GM04504 (cell line): ENCODE results near the gene NDUFS8.

ENCODE experiments used
- DNase-seq: peaks from one replicate; pipeline ENCODE4 v3.0.0-alpha.2; 2012; ENCODE audit warnings: low read depth

Gene NDUFS8

DNA sequence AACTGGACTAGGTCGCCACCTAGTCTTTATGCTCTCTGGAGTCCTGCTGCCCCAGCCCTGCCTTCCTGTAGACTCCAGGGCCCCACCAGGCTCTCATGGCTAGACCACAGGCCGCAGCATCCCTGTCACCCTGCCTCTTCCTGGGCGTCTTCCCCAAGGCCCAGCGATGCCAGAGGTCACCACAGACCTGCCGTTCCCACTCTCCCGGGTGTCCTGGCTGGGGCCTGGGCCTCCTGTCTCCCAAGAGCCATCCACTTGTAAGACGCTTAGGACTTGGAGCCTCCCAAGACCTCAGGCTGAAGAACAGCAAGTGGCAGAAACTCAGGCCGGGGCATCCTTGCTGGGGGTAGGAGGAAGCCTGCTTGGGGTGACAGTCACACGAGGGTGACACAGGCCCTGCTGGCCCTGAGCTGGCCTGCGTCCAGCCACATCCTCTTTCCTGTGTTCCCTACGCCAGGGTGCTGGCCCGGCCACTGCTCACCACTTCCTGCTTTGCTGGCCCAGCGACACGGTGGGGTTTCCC lies 6.3 kb downstream of the NDUFS8 start:
- no peak for DNase-seq

DNA sequence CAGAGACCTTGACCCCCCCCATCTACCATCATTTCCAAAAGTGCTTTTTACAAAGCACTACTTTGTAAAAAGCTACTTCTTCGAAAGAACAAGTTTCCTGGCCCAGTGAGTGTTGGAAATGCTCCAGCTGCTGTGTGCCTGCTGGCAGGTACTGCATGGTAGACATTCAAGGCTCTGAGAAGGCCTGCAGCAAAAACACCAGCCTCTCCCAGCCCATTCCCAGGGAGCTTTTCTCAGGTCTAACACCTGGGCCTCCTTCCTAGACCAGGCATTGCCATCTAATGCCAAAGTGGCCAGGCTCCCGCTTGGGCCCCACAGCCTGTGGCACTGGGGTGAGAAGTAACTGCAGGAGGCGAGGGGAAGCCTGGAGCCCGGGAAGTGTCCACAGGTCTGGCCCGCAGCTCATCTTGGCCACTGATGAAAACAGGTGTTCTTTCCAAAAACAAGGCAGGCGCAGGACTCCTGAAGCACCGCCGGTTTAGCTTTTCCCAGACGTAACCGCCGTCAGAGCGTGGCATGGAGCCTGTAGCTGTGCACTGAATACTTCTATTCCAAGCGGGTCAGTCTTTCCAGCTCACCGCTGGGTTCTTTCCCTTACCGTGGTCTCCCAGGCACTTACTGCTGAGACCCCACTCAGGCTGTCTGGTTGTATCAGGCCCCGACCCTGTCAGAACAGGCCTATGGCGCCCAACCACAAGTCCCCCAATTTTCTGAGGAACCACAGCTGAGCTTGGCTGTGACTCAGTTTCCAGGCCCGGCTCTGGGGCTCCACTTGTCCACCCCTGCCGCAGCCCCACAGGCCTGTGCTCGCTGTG lies 7.1 kb downstream of the NDUFS8 start:
- no peak for DNase-seq

DNA sequence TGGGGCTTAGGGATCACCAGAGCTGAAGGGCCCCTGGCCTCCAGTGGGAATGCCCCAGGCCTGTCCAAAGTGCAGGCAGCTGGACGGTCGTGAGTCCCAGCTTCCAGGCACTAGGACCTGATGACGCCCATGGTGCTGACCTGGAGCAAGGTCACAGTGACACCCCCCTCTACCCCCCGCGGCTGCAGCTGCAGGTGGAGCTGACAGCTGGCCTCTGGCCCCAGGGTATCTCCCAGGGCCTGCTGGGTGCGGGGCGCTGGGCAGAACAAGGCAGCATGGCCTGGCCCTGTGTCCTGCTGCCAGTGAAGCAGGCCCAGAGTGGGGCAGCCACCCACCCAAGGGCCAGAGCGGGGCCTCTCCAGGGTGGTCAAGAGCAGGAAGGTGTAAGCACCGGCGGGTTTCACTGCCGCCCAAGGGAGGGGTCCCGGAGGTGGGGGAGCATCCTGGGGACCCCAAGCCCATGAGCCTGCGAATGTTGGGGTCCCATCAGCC lies 7.8 kb downstream of the NDUFS8 start:
- DNase-seq, result no peak

DNA sequence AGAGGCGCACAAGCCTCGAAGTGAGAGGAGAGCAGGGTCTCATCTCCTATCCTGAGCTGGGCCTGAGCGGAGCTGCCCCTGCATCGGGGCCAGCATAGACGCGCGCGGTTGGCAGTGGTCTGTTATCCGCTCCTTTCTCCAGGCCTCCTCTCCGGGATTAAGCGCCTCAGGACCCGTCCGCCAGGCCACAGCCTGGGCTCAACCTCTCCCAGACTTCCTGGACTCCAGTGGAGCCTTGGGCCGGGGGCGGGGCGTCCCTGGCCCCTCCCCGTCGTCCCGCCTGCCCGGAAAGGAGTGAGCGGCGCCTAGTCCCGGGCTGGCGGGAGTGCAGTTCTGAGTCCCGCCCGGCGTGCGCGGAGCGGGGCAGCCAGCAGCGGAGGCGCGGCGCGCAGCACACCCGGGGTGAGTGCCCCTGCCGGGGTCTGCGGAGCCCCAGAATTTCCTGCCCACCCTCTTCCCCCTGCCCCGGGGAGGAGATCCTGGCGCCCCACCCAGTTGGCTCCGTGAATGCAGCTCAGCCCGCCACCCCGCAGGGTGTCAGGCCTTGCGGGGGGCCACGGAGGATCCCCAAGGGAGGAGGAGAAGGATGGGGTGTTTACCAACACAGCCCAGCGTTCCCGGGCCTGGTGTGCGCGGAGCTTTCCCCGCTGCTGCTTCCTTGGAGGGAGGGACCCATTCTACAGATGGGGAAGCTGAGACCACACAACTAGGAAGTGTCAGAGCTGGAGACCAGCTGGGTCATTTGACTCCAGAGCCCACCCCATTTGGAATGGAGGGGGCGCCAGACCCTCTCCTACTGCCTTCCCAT lies 8.4 kb downstream of the NDUFS8 start, which contains the start of gene TCIRG1:
Gene TCIRG1 (plus strand): TSS at position 308 of the 808 bp plus-strand sequence. CDS start 2,247 bp downstream, outside the sequence.
- peak; percentile 71 for DNase-seq

DNA sequence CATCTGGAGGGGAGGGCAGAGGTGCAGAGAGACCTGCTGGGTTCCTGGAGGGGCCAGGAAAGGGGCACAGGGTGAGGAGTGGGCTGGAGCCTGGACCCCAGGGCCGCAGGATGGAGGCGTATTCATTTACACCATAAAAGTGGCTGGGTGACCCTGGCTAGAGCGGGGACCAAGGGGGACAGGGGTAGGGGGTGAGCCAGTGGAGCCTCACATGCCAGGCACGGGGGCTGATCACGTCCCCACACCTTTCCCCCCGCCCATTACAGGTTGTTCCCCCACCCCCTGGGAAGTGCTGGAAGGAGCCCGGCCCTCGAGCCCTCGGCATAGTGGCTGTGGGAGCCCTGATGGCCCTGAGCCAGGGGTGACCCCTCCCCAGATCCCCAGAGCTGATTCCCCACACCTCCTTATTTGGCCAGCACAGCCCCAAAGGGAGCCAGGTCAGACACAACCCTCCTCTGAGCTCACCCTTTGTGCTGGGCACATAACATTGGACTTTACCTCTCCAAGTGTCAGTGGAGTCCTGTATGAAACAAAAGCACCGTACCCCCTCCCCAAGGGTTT lies 9.1 kb downstream of the NDUFS8 start:
- no peak for DNase-seq

DNA sequence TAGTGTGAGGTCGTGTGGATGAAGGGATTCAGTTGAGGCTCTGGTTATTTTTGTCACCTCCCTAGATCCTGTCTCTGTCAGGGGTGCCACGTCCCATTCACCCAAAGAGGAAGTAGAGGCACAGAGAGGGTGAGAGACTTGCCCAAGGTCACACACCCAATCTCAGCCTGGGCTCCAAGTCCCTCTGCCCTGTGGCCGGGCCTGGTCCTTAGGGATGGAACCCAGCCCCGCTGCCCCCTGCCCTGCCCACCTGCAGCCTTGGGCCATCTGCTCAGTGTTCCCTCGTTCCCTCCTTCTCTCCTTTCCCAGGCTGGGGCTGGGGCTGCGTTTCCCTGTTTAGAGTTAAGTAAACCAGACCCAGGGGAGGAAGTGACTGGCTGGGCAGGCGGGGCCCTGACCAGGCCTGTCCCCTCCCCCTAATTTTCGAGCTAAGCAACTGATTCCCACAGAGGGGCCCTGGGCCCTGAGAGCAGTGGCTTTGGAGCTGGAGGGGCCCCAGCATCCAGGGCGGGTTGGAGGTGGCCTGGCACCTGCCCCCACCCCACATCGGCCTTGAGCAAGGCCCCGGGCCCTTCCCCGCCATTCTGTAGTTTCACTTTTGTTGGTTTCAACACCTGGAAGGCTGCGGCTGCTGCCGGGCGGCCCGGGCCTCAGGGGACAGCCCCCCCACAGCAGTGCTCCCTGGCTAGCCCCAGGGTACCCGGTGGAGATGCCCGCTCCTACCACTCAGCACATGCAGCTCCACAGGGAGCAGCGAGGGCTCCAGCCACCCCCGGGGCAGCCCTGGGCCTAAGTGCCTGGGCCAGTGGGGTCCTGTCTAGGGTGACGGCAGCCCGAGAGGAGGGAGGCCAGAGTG lies 9.8 kb downstream of the NDUFS8 start:
- DNase-seq, result no peak

DNA sequence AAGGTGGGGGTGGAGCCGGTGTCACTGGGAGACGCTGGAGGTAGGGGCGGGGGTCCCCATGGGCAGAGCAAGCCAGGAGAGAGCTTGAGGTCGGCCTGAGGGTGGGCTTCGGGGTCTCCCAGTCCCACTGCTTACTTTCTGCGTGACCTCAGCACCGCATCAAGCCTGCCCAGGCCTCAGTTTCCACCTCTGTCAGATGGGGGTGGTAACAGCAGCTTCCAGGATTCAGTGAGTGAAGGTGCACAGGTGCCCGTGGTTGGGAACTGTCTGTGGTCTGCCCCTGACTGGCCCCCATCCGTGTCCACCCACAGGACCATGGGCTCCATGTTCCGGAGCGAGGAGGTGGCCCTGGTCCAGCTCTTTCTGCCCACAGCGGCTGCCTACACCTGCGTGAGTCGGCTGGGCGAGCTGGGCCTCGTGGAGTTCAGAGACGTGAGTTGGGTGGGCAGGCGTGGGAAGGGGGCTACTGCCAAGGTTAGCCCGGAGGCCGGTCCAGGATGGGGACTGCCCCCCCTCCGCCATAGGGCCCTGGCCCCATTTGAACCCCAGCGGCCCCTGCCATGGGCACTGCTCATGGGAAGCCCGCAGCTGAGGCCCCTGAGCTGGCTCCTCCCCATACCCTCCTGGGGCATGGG lies 10.6 kb downstream of the NDUFS8 start:
- DNase-seq, result no peak

DNA sequence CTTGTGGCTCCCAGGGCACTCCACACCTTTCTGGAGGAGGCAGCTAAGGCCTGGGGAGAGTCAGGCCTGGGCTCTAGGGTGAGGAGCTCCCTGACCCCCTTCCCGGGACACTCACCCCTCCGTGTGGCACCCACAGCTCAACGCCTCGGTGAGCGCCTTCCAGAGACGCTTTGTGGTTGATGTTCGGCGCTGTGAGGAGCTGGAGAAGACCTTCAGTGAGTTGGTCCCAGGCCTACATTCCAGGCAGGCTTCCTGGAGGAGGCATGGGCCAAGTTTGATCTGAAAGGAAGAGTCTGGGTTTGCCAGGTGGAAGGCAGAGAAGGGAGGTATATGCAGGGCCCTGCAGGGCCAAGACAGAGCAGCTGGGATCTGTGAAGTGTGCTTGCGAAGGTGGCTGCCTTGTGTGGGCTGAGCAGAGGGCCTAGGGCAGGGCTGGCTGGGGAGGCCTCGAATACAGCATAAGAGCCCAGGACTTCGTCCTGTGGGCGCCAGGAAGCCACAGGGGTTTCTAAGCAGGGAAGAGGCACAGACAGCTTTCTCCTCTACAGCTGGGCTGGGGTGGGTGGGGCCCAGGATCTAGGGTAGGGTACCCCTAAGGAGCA lies 11.2 kb downstream of the NDUFS8 start:
- no peak for DNase-seq

DNA sequence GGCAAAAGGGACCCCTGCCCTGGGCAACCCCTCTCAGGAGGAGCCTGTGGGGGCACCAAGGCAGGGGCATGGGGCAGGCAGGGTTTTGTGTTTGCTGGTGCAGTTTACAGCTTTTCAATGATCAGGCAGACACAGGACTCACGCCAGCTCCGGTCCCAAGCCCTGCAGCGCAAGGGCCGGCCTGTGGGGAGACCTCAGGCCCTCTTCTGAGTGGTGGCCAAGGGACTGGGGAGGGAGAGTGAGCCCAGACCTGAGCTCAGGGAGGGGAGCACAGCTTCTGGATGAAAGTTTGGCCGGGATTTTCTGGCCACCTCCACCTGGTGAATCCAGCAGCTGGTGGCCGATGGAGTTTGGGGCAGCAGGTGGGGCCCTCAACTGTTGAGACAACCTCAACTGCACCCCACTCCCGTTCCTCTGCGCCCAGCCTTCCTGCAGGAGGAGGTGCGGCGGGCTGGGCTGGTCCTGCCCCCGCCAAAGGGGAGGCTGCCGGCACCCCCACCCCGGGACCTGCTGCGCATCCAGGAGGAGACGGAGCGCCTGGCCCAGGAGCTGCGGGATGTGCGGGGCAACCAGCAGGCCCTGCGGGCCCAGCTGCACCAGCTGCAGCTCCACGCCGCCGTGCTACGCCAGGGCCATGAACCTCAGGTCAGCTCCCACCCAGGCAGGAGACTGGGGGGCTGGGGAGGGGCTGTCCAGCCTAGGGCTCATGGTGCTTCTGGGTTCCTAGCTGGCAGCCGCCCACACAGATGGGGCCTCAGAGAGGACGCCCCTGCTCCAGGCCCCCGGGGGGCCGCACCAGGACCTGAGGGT lies 11.9 kb downstream of the NDUFS8 start:
- DNase-seq, result no peak

DNA sequence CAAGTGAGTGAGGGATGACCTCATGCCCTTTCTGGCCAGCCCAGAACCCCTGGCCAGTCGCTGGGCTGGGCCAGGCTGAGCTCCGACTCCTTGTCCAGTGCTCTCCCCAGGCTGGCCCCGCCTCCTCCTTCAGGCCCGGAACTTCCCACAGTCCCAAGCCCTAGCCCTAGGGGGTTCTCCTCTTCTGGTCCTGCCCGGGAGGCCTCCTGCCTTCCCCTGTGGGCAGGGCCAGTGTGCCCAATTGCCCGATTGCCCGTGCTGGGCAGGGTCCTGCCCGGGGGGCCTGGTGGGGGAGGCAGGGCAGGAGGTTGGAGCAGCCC lies 12.5 kb downstream of the NDUFS8 start:
- DNase-seq, result no peak

DNA sequence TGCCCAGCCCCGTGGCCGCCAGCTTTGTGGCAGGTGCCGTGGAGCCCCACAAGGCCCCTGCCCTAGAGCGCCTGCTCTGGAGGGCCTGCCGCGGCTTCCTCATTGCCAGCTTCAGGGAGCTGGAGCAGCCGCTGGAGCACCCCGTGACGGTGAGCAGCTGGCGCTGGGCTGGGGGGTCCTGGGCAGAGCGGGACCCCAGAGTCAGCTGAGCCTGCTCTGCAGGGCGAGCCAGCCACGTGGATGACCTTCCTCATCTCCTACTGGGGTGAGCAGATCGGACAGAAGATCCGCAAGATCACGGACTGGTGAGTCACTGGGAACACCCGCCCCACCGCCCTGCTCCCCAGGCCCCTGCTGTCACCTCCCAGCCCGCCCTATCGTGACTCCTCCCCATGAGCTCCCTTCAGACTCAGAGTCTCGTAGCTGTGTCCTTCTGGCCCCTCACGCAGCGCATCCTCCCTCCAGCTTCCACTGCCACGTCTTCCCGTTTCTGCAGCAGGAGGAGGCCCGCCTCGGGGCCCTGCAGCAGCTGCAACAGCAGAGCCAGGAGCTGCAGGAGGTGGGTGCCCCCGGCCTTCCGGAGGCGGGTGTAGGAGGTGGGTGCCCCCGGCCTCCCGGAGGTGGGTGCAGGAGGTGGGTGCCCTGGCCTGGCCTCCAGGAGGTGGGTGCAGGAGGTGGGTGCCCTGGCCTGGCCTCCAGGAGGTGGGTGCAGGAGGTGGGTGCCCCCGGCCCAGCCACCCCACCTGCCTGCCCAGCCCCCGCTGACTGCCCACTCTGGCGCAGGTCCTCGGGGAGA lies 13.1 kb downstream of the NDUFS8 start:
- DNase-seq, result no peak

DNA sequence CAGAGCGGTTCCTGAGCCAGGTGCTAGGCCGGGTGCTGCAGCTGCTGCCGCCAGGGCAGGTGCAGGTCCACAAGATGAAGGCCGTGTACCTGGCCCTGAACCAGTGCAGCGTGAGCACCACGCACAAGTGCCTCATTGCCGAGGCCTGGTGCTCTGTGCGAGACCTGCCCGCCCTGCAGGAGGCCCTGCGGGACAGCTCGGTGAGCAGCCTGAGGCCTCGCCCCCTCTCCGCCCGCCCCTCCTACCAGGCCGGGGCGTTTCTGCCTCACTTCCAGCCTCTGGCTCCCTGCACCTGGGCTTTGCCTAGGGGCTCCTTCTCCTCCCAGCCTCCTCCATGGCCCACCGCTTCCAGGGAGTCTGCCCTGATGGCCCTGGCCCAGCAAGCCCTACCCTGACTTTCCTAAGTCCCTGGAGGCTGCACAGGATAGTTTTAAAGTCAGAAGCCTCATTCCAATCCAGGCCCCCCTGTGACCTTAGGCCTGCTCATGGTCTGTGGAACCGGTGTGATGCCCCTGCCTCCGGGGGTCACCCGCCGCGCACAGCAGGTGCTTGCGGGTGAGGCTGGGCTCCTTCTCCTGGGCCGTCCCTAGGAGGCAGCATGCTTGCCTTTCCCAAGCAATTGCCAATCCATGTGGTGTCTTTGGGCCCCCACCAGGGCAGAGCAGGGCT lies 13.8 kb downstream of the NDUFS8 start:
- no peak for DNase-seq

DNA sequence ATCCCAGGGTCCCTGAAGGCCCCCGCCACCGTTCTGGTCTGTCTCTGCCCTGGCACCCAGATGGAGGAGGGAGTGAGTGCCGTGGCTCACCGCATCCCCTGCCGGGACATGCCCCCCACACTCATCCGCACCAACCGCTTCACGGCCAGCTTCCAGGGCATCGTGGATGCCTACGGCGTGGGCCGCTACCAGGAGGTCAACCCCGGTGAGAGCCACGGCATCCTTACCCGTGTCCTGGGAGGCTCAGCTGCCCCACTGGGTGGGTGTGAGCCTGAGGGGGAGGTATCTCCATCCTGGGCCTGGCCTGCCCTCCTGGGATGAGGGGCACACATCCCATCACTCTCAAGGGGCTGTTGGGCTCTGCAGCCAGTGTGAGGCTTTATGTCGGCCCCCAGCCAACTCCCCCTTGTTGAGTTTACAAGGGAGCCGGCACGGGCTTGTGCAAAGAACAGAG lies 14.4 kb downstream of the NDUFS8 start:
- no peak for DNase-seq

DNA sequence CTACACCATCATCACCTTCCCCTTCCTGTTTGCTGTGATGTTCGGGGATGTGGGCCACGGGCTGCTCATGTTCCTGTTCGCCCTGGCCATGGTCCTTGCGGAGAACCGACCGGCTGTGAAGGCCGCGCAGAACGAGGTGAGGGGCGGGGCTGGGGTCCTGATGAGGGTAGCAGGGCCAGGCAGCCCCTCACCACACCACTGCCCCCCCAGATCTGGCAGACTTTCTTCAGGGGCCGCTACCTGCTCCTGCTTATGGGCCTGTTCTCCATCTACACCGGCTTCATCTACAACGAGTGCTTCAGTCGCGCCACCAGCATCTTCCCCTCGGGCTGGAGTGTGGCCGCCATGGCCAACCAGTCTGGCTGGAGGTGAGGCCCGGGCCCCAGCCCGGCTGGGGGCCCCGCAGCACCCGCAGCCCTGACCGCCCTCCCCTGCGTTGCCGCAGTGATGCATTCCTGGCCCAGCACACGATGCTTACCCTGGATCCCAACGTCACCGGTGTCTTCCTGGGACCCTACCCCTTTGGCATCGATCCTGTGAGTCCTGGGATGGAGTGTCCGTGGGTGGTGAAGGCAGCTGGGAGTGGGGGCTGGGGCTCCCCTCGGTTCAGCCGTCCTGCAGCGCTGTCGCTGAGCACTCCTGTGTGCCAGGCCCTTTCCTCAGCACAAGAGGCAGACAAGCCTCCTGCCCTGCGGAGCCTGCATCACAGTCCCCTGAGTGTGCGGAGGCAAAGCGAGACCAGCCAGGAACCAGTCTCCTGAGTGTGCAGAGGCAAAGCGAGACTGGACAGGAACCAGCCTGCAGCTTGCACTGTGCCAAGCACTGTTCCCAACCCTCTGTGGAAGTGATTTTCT lies 17.2 kb downstream of the NDUFS8 start:
- DNase-seq, result no peak

DNA sequence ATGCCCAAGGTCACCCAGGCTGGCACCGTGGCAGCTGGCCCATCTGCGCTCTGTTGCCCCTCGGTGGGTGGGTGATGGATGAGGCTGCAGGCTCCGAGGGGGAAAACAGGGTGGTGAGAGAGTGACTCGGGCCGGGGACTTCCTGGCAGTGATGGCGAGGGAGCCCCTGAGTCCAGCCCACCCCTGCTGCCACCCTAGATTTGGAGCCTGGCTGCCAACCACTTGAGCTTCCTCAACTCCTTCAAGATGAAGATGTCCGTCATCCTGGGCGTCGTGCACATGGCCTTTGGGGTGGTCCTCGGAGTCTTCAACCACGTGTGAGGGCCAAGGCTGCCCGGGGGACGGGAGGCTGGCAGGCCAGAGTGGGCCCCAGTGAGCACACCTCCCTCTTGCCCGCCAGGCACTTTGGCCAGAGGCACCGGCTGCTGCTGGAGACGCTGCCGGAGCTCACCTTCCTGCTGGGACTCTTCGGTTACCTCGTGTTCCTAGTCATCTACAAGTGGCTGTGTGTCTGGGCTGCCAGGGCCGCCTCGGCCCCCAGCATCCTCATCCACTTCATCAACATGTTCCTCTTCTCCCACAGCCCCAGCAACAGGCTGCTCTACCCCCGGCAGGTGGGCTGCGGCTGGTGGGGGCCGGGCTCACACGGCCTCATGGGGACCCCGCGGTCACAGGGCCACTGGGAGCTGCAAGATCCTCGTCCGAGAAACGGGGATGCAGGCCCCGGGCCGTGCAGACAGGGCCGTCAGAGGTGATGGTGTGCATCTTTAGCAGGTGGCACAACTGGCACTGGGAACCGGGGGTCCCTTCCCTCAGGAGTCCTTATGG lies 18.4 kb downstream of the NDUFS8 start:
- DNase-seq, result no peak
